K562 (cell line): ENCODE results near the gene TMPRSS11A. TPM values are rescaled to one million over a fixed set of nuclear protein-coding genes. Genes with fewer than 3 reads are reported as not detected.

Experiments used
- ATAC-seq: fragments of 200-7000 bp; cut with Tn5 transposase; 3 replicates; pipeline ENCODE4 v1.9.1; 2020; ENCODE audit warnings: moderate library complexity
- BruUV-seq: library from RNA; stranded (reverse); fragments of 400-500 nt; replicated peaks from 2 replicates; lab custom pipeline; 2021; lab: Mats Ljungman, UMichigan
- CTCF ChIA-PET: fragments of 300-600 bp; formaldehyde crosslinking; extraction: SDS; loops from one replicate; lab custom pipeline; 2021; ENCODE audit warnings: low intra/inter-chr PET ratio; lab: Yijun Ruan, JAX
- POLR2A ChIA-PET: fragments of 300-600, 350-650 bp; sonication (Branson Sonifier 250); formaldehyde crosslinking; extraction: SDS; loops from one replicate; lab custom pipeline; 2021; ENCODE audit warnings: antibody characterized with exemption, inconsistent platforms; lab: Yijun Ruan, JAX
- DNase-seq, 4 experiments: peaks; one replicate each; pipeline versions ENCODE4 v3.0.0 to v3.0.0-alpha.2; 2011 to 2018; ENCODE audit warnings: low spot score in 3 of 4, mixed read lengths in 3 of 4; ENCODE audit errors: extremely low read depth in 1 of 4
- FAIRE-seq: peaks from 2 replicates; lab custom pipeline; 2011; peaks lifted over from hg19 to GRCh38; lab: Jason Lieb, UNC
- H2AFZ ChIP-seq: 2 replicates; pipeline ENCODE4 v1.6.0; 2011; ENCODE audit warnings: low read depth, low read length, control low read depth, inconsistent platforms
- H3K27ac ChIP-seq: fragments of 200-600 bp; 3 replicates; pipeline ENCODE4 v1.8.0; 2011; ENCODE audit warnings: low read depth, mild to moderate bottlenecking, control low read depth, inconsistent platforms, low read length, moderate library complexity, mixed read lengths; ENCODE audit errors: extremely low read depth
- H3K27me3 ChIP-seq, 2 experiments: fragments of 300-600 bp in 1 of 2; 2 replicates in 1 of 2; 3 replicates in 1 of 2; pipeline versions ENCODE4 v1.6.0 to v1.8.0; 2011; ENCODE audit warnings: inconsistent platforms in 2 of 2, low read length in 2 of 2, mild to moderate bottlenecking in 1 of 2, mixed read lengths in 1 of 2, moderate library complexity in 1 of 2; ENCODE audit not compliant: control insufficient read depth in 2 of 2, insufficient read depth in 2 of 2
- H3K36me3 ChIP-seq: fragments of 300-600 bp; 3 replicates; pipeline ENCODE4 v1.8.0; 2011; ENCODE audit warnings: mild to moderate bottlenecking, low read length, inconsistent platforms; ENCODE audit not compliant: control insufficient read depth, insufficient read depth
- H3K4me1 ChIP-seq, 2 experiments: fragments of 200-600 bp in 1 of 2; replicated peaks in 1 of 2; 2 replicates in 1 of 2; 3 replicates in 1 of 2; pipeline versions ENCODE4 v1.5.1 to v1.8.0; 2011; ENCODE audit warnings: inconsistent platforms in 2 of 2, low read length in 2 of 2, mild to moderate bottlenecking in 1 of 2, mixed read lengths in 1 of 2, moderate library complexity in 1 of 2; ENCODE audit not compliant: control insufficient read depth in 2 of 2, insufficient read depth in 2 of 2
- H3K4me2 ChIP-seq: 2 replicates; pipeline ENCODE4 v1.6.1; 2011; ENCODE audit warnings: low read length, control low read depth, inconsistent platforms, mixed read lengths; ENCODE audit not compliant: insufficient read depth
- H3K4me3 ChIP-seq: fragments of 200-600 bp; sonication (generic), shearing (Covaris generic); 2 replicates; pipeline ENCODE4 v1.5.1; 2016; ENCODE audit warnings: control low read depth, inconsistent platforms
- H3K79me2 ChIP-seq: fragments of 200-600 bp; 3 replicates; pipeline ENCODE4 v1.8.0; 2011; ENCODE audit warnings: low read length, inconsistent platforms; ENCODE audit not compliant: control insufficient read depth, insufficient read depth
- H3K9ac ChIP-seq, 2 experiments: 2 replicates each; pipeline versions ENCODE4 v1.6.0 to v1.6.1; 2011; ENCODE audit warnings: low read depth in 2 of 2, low read length in 2 of 2, control low read depth in 1 of 2, inconsistent platforms in 1 of 2, mild to moderate bottlenecking in 1 of 2, mixed read lengths in 1 of 2; ENCODE audit not compliant: insufficient read depth in 1 of 2
- H3K9me1 ChIP-seq: one replicate; pipeline ENCODE4 v1.6.0; 2011; ENCODE audit warnings: inconsistent platforms, mild to moderate bottlenecking, low read length, moderate library complexity; ENCODE audit not compliant: control insufficient read depth, insufficient read depth
- H3K9me3 ChIP-seq: replicated peaks from 2 replicates; pipeline ENCODE4 v1.5.1; 2011; ENCODE audit warnings: low read depth, low read length, inconsistent platforms; ENCODE audit not compliant: control insufficient read depth, insufficient read depth
- H4K20me1 ChIP-seq: replicated peaks from 2 replicates; pipeline ENCODE4 v1.6.1; 2011; ENCODE audit warnings: low read length, inconsistent platforms, mixed read lengths; ENCODE audit not compliant: control insufficient read depth, insufficient read depth
- DACH1 ChIP-seq: fragments of 450-650 bp; IDR thresholded peaks from 2 replicates; pipeline ENCODE4 v1.6.1; 2018; ENCODE audit not compliant: partially characterized antibody
- NFYB ChIP-seq: IDR thresholded peaks from 2 replicates; pipeline ENCODE4 v1.6.1; 2011; ENCODE audit warnings: mild to moderate bottlenecking, moderate library complexity; ENCODE audit not compliant: insufficient read length; ENCODE audit errors: extremely low read depth
- RBM39 ChIP-seq: fragments of 200-400 bp; formaldehyde crosslinking; optimal IDR thresholded peaks from 2 replicates; pipeline ENCODE3; 2018; ENCODE audit warnings: low read depth, low read length
- SRSF7 ChIP-seq: fragments of 200-400 bp; formaldehyde crosslinking; optimal IDR thresholded peaks from 2 replicates; pipeline ENCODE3; 2017; ENCODE audit warnings: mild to moderate bottlenecking, low read depth, low read length
- XRCC4 ChIP-seq: IDR thresholded peaks from one replicate; pipeline ENCODE4 v1.6.1; 2011; ENCODE audit not compliant: insufficient read depth, insufficient read length; ENCODE audit errors: extremely low read depth
- ZBTB11 ChIP-seq, 3 experiments: fragments of 200-800 bp in 1 of 3; fragments of 250-450 bp in 1 of 3; fragments of 450-650 bp in 1 of 3; sonication (Bioruptor Pico) in 1 of 3; sonication (Bioruptor generic) in 1 of 3; formaldehyde crosslinking in 1 of 3; IDR thresholded peaks; 2 replicates each; pipeline versions ENCODE4 v1.6.1 to v1.8.0; 2016 to 2022; ENCODE audit warnings: mild to moderate bottlenecking in 2 of 3, missing genetic modification characterization in 2 of 3, missing compliant biosample characterization in 1 of 3, moderate library complexity in 1 of 3
- ZFP36 ChIP-seq: fragments of 150-350 bp; IDR thresholded peaks from 2 replicates; pipeline ENCODE4 v1.6.1; 2018; ENCODE audit warnings: low read length, low read depth; ENCODE audit not compliant: partially characterized antibody
- ZNF121 ChIP-seq: sonication (generic); formaldehyde crosslinking; conservative IDR thresholded peaks from 2 replicates; pipeline ENCODE4 v1.8.0; 2022; ENCODE audit warnings: missing genetic modification reagents
- ZNF507 ChIP-seq: conservative IDR thresholded peaks from 2 replicates; pipeline ENCODE4 v1.6.1; 2017; ENCODE audit warnings: missing genetic modification characterization, missing compliant biosample characterization
- ZNF668 ChIP-seq: fragments of 250-450 bp; sonication (Bioruptor Pico); IDR thresholded peaks from 2 replicates; pipeline ENCODE4 v1.8.0; 2022; ENCODE audit warnings: mild to moderate bottlenecking, inconsistent platforms
- WGBS: fragments of 100-300 bp; shearing (Covaris generic); methylation state at CpG from one replicate; pipeline ENCODE4 v1.1.6; 2016; ENCODE audit warnings: low coverage, mixed read lengths; ENCODE audit not compliant: insufficient coverage; ENCODE audit errors: missing lambda C conversion rate; 5-methylcytosine and 5-hydroxymethylcytosine counted together
- in situ Hi-C: fragments of 300-500 bp; cut with MboI; formaldehyde crosslinking; loops from 4 replicates; pipeline ENCODE4 v1.15.0; 2018; ENCODE audit warnings: inconsistent platforms, mixed read lengths
- intact Hi-C: fragments of 100-400 bp; cut with micrococcal nuclease; formaldehyde crosslinking; loops from 2 replicates; pipeline ENCODE4 v1.14.2; 2022
- polyA plus RNA-seq, 8 experiments: library from polyadenylated mRNA; depleted of rRNA in 4 of 8; stranded (reverse) in 5 of 8; unstranded in 3 of 8; fragments of >200 nt; fragmentation: Nextera tagmentation in 2 of 8; fragmentation: Illumina TruSeq in 1 of 8; extraction: Ambion mirVana in 2 of 8; extraction: Trizol in 1 of 8; gene quantifications; 2 replicates each; pipeline versions ENCODE4 v1.2.1 to v1.2.3, GENCODE V29; 2011 to 2014; ENCODE audit warnings: inconsistent platforms in 1 of 8, missing spikeins in 1 of 8
- total RNA-seq, 7 experiments: library from RNA; depleted of rRNA in 6 of 7; stranded (reverse); fragments of >200 nt in 6 of 7; fragmentation: Illumina TruSeq in 2 of 7; extraction: Trizol in 2 of 7; gene quantifications; 2 replicates each; pipeline versions ENCODE4 v1.2.1 to v1.2.3, GENCODE V29; 2011 to 2021; ENCODE audit warnings: low replicate concordance in 1 of 7
- TF ChIP-seq, protein P1 (sequence below): fragments of 450-650 bp; IDR thresholded peaks from 2 replicates; pipeline ENCODE4 v1.6.1; 2017; ENCODE audit warnings: mild to moderate bottlenecking, moderate library complexity
- TF ChIP-seq, protein P2 (sequence below): sonication (generic); formaldehyde crosslinking; IDR thresholded peaks from 2 replicates; pipeline ENCODE4 v1.8.1; 2022; ENCODE audit warnings: missing genetic modification reagents

TMPRSS11A gene
- total and polyA plus RNA-seq, 9 of the 15 experiments (the other 6 are each of a cell fraction or from before 2014, with no cell fraction given) = not detected

GRCh38 chr4:67907650-67908049 is 55.6 kb downstream of the TMPRSS11A start:
- Histone ChIP-seq H3K79me2 (no peaks in the 10 kb centered on the region), H3K27ac (no peak overlapping the region), H3K9me3 (no peaks in the 10 kb centered on the region), H3K4me2 (no peak overlapping the region), H3K4me3 (no peak overlapping the region), H4K20me1 (no peaks in the 10 kb centered on the region), H3K9me1 (no peaks in the 10 kb centered on the region), H3K27me3 (no peaks in the 10 kb centered on the region), H2AFZ (no peak overlapping the region), H3K4me1 (no peaks in the 10 kb centered on the region), H3K36me3 (no peaks in the 10 kb centered on the region), H3K9ac (no peak overlapping the region)
- ATAC-seq (peak; percentile 41; the same call in 1 of the 3 replicates), DNase-seq (no peak), FAIRE-seq (no peak)
- 5% methylated on average over 4 of the region's 4 CpGs for whole genome bisulfite sequencing
- intact Hi-C loops (no loop called here), in situ Hi-C loops (no loop called here)
- no TSS peak for BruUV-seq
- CTCF ChIA-PET = no interaction called here
- TF ChIP-seq NFYB = no peak
- no peak for TF ChIP-seq XRCC4
- no peak for TF ChIP-seq ZNF668
- no peak for TF ChIP-seq DACH1
- TF ChIP-seq SRSF7 = no peak
- TF ChIP-seq ZNF507 (tag) = no peak
- TF ChIP-seq ZBTB11 (CRISPR knock-in tag; IDR thresholded peaks at IDR 0.05) = no peak
- TF ChIP-seq ZNF121 (CRISPR knock-in tag) = no peak
- TF ChIP-seq, protein P1, sequence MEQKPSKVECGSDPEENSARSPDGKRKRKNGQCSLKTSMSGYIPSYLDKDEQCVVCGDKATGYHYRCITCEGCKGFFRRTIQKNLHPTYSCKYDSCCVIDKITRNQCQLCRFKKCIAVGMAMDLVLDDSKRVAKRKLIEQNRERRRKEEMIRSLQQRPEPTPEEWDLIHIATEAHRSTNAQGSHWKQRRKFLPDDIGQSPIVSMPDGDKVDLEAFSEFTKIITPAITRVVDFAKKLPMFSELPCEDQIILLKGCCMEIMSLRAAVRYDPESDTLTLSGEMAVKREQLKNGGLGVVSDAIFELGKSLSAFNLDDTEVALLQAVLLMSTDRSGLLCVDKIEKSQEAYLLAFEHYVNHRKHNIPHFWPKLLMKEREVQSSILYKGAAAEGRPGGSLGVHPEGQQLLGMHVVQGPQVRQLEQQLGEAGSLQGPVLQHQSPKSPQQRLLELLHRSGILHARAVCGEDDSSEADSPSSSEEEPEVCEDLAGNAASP = no peak
- TF ChIP-seq, protein P2, sequence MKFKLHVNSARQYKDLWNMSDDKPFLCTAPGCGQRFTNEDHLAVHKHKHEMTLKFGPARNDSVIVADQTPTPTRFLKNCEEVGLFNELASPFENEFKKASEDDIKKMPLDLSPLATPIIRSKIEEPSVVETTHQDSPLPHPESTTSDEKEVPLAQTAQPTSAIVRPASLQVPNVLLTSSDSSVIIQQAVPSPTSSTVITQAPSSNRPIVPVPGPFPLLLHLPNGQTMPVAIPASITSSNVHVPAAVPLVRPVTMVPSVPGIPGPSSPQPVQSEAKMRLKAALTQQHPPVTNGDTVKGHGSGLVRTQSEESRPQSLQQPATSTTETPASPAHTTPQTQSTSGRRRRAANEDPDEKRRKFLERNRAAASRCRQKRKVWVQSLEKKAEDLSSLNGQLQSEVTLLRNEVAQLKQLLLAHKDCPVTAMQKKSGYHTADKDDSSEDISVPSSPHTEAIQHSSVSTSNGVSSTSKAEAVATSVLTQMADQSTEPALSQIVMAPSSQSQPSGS (CRISPR knock-in tag) = no peak
- TF ChIP-seq ZFP36 = no peak
- no peak for TF ChIP-seq RBM39
- POLR2A ChIA-PET = no interaction called here
